Stimulated activated CD8-positive, alpha-beta memory T cell treated with anti-CD3 and anti-CD28 coated beads, Interleukin-12 subunit alpha, Interleukin-12 subunit beta, amount 100 ng/mL, for 4 hours (primary cell): ENCODE data around the gene MAP1S.

Experiments used
- DNase-seq: peaks from one replicate; pipeline ENCODE4 v3.0.0-alpha.2; 2020; ENCODE audit warnings: low read depth

The MAP1S gene

GRCh38 chr19:17735410-17735809, 16.1 kb downstream of the MAP1S start:
- DNase-seq, result no peak

DNA sequence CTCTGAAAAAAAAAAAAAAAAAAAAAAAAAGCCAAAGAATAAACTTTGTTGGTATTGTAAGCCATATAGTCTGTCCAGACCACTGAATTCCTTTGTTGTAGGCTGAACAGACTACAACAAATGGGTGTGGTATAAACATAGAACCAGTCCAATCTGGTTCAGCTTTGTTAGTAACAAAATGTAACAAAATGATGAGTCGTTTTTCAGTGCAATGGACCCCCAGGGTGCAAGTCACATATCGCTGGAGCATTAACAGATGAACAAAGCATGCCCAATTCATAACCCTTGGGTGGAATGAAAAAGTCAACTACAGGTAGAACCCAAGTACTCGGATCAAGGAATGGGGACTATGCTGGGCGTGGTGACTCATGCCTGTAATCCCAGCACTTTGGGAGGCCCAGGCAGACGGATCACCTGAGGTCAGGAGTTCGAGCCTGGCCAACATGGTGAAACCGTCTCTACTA, 18.4 kb downstream of the MAP1S start:
- no peak for DNase-seq

GRCh38 chr19:17739121-17739875, 20.0 kb downstream of the MAP1S start:
- DNase-seq, result no peak

- DNase-seq, result no peak
These were observed 22.2 kb downstream of the MAP1S start for GRCh38 chr19:17741456-17741855.

GRCh38 chr19:17743874-17744580, 24.7 kb downstream of the MAP1S start:
- no peak for DNase-seq

DNA sequence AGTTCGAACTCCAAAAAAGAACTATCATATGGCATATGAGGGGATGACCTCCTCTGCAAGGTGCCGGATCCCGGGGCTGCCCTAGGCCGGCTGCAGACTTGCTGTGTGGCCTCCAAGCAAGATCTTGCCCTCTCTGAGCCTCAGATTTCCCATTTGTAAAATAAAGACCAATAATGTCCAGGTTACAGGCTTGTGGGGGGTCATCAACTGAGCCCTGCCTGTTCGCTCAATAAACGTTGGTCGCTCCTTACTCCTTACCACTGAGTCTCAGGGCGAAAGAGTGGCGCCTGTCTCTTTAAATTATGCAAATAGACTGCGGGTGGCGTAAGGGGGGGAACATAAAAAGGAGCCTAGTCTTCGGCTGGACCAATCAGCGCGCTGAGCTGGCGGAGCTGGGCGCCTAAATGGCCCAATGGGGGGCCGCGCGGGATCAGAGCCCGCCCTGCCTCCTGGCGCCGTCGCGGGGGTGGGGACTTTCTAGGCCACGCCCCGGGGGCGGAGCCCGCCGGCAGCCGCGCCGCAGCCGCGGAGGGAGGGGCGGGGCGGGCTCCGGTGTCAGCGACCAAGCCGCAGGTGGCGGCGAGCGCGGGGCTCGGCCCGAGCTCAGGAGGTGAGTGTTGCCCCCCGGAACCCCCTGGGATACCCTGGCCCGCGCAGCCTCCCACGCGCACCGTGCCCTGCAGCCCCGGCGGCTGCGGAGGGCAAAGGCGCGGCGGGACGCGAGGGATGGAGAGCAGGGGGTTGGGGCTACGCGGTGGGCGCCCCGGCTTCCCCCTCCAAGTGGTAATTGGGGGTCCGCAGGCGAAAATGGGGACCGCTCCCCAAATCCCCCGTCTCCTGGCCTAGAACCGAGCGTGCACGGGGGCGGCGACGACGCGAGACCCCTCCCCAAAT, 28.2 kb downstream of the MAP1S start:
- peak; percentile 91 for DNase-seq

- DNase-seq, result no peak
These were observed 29.8 kb downstream of the MAP1S start for GRCh38 chr19:17748884-17749638.

- DNase-seq, result no peak
These were observed 30.6 kb downstream of the MAP1S start for GRCh38 chr19:17749912-17750317.

- peak; percentile 79 for DNase-seq
These were observed 32.0 kb downstream of the MAP1S start, which contains the start of gene FCHO1 for GRCh38 chr19:17751103-17751911. Gene FCHO1, plus strand, starts transcription at chr19:17751477. Its CDS starts 3,688 bp downstream, at chr19:17755165.

DNA sequence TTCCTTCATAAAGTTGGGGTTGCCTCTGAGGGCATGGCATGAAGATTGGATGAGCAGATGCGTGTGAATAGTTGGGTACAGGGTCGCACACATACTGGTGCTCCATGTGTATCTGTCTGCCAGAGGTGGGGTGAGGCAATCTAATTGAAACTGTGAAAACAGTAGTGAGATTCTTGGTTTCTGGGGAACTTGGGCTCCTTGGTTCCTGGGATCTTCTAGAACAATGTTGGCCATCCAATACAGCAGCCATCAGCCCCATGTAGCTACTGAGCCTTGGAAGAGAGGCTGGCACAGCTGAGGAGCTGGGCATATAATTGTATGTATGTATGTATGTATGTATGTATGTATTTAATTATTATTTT, 32.6 kb downstream of the MAP1S start:
- no peak for DNase-seq

DNA sequence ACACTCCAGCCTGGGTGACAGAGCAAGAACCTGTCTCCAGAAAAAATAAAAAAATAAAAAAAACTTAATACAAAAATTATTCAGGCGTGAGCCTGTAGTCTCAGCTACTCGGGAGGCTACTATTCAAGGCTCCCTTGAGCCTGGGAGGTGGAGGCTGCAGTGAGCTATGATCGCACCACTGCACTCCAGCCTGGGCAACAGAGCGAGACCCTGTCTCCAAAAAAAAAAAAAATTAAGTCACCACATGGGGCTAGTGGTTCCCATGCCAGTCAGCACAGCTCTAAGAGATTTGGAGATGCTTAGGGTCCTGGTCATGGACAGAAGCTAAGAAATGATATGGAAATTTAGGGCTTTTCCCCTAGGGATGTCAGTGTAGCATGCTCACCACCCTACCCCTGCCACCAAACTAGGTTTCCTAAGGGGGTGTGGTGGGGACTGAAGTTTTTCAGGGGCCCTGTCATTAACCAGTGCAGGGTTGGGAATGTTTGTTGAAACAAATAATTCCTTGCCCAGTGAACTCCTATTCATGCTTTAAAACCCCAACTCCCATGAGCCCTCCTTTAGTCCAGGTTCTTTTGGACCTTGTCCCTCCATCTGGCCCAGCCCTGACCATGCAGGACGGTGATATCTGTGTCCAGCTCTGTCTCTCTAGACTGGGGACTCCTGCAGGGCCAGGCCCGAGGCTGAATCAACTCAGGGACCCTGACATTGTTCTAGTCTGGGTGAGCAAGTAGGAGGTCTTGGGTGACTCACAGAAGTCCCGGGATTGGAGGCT, 33.8 kb downstream of the MAP1S start:
- DNase-seq, result no peak

GRCh38 chr19:17753976-17754375, 34.7 kb downstream of the MAP1S start:
- no peak for DNase-seq

DNA sequence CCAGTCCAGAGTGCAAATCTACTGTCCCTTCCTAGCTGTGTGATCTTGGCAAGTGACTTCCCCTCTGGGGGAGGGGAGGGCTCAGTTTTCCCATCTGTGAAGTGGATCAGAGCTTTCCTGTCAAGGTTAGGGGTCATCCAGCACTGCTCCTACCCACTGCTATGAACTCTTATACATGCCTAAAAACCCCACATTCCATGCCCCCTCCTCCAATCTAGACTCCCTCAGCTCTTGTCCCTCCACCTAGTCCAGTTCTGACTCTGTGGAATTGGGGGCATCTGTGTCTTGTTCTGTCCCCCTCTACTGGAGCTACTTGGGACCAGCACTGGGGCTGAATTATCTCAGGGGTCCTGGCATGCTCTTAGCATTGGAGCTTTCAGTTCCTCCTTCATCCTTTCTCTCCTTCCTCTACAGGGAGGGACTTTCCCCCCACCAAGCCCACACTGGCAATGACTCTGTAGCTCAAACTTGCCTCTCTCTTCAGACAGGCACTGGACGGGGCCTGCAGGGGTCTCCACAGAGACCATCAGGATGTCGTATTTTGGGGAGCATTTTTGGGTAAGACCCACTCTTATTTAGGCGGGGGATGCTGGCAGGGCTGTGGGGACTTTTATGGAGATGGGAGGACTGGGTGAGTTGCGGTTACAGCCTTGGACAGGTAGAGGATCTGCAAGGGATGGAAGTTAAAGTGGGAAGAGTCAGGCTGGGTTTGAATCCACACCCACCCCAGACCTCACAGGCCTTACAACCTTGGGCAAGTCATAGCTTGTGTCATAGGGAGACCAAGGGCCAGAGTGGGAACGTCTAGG, 35.6 kb downstream of the MAP1S start:
- no peak for DNase-seq

DNA sequence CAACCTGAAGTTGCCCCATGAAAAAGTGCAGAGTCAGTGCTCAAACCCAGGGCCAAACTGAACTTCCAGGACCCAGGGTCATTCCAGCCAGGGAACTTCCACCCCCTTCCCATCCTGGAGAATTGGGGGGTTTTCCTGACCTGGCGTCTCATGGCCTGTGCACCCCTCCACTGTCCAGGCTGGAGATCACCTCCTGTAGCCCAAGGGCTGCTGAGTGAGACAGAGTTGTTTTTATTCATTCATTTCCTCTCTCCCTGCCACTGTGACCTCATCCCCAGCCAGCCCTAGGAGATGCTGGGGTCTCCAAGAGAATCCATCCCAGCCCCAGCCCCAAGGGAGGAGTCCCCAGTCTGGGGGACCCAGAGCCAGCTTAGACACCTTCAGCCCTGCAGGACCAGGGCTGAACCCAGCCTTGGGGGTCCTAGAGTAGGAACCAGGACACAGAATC, 36.2 kb downstream of the MAP1S start:
- DNase-seq, result no peak

DNA sequence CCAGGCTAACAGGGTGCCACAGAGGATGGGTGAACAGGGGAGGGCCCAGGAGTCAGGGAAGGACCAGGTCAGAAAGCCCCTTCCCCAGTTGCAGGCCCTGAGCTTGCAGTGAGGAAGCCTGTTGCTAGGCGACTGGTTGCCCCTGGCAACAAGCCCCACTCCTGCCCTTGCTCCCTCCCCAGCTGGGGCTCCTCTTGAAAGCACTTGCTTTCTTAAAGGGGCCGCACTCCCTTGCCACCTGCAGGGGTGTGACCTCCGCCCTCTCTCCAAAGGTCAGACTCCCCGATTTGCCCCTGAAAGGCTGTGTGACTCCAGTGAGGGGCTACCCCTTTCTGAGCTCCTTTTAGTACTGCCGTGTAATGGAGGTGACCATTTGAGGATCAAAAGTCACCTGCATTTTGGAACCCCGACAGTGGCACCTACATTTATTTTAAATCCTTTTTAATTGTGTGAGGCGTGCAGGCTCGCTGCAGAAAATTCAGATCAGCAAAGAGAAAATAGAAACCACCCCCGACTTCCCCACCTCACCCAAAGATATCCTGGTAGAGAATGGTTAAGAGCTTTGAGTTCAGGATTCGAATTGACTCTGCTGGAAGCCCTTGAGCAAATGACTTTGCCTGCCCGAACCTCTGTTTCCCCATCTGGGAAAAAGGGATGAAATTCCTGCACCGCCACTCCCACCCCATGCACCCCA, 36.8 kb downstream of the MAP1S start:
- no peak for DNase-seq

DNA sequence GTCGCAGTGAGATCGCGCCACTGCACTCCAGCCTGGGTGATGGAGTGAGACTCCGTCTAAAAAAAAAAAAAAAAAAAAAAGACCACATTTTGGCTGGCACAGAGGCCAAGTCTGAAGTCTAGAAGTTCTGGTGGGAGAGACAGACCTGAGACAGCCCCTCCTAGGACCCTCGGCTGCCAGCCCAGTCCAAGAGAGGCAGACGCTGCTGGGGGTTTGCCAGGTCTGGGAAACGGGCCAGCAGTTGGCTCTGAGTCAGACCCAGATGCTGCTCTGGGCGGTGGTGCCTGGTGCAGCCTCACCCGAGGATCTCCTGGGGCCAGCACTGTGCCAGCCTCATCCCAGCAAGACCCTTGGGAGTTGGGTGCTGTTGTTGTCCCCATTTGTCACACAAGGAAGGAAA, 37.8 kb downstream of the MAP1S start:
- no peak for DNase-seq

DNA sequence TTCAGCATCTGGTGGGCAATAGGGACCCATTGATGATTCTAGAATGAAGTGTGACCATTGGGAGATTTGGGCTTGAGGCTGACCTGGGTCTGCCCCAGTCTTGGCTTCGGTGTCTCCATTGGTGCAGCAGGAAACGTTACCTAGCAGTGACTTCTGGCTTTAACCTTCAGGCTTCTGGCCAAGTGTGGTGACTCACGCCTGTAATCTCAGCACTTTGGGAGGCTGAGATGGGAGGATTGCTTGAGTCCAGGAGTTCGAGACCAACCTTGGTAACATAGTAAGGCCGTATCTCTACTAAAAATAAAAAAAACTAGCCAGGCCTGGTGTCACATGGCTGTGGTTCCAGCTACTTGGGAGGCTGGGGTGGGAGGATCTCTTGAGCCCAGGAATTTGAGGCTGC, 39.2 kb downstream of the MAP1S start:
- no peak for DNase-seq

- DNase-seq, result no peak
These were observed 41.9 kb downstream of the MAP1S start for GRCh38 chr19:17761148-17761547.
